IMR-90 (cell line): ENCODE results near the gene SOCS3. TPM values are rescaled to one million over a fixed set of nuclear protein-coding genes. Genes with fewer than 3 reads are reported as not detected.

Experiments
- ATAC-seq: fragments of 200-7000 bp; cut with Tn5 transposase; 2 replicates; pipeline ENCODE4 v1.9.1; 2020; ENCODE audit warnings: low read depth, mild to moderate bottlenecking, moderate library complexity
- BruUV-seq: library from RNA; stranded (reverse); fragments of 400-500 nt; replicated peaks from 2 replicates; lab custom pipeline; 2021; lab: Mats Ljungman, UMichigan
- CTCF ChIA-PET: fragments of 300-600 bp; formaldehyde crosslinking; extraction: SDS; loops from one replicate; lab custom pipeline; 2021; ENCODE audit warnings: antibody characterized with exemption; lab: Yijun Ruan, JAX
- POLR2A ChIA-PET: fragments of 300-600 bp; sonication (Branson Sonifier 250); formaldehyde crosslinking; loops from one replicate; lab custom pipeline; 2022; ENCODE audit warnings: antibody characterized with exemption; ENCODE audit not compliant: unreplicated experiment; lab: Charles Lee
- DNase-seq: peaks from one replicate; pipeline ENCODE4 v3.0.0; 2013
- H2AFZ ChIP-seq: replicated peaks from 2 replicates; pipeline ENCODE3; 2013; ENCODE audit warnings: low read length, mild to moderate bottlenecking; ENCODE audit not compliant: poor library complexity
- H2AK5ac ChIP-seq: 2 replicates; pipeline ENCODE4 v1.6.1; 2013; ENCODE audit warnings: low read depth, low read length, inconsistent platforms
- H2AK9ac ChIP-seq: replicated peaks from 2 replicates; pipeline ENCODE3; 2013; ENCODE audit warnings: mild to moderate bottlenecking, low read depth, low read length, moderate library complexity; ENCODE audit not compliant: poor library complexity
- H2BK120ac ChIP-seq: 2 replicates; pipeline ENCODE4 v1.6.1; 2013; ENCODE audit warnings: low read depth, low read length, inconsistent platforms
- H2BK15ac ChIP-seq: 3 replicates; pipeline ENCODE4 v1.6.1; 2013; ENCODE audit warnings: low read depth, low read length, inconsistent platforms
- H2BK20ac ChIP-seq: 2 replicates; pipeline ENCODE4 v1.6.1; 2013; ENCODE audit warnings: low read depth, mild to moderate bottlenecking, inconsistent platforms, low read length, moderate library complexity
- H2BK5ac ChIP-seq: 2 replicates; pipeline ENCODE4 v1.6.1; 2013; ENCODE audit warnings: mild to moderate bottlenecking, low read depth, low read length, inconsistent platforms; ENCODE audit not compliant: poor library complexity, severe bottlenecking
- H3K14ac ChIP-seq: replicated peaks from 2 replicates; pipeline ENCODE4 v1.6.1; 2013; ENCODE audit warnings: low read depth, low read length, inconsistent platforms
- H3K18ac ChIP-seq: 2 replicates; pipeline ENCODE4 v1.6.1; 2013; ENCODE audit warnings: low read depth, low read length, control low read depth
- H3K23ac ChIP-seq: 2 replicates; pipeline ENCODE4 v1.6.1; 2013; ENCODE audit warnings: low read depth, low read length, inconsistent platforms
- H3K27ac ChIP-seq: 2 replicates; pipeline ENCODE4 v1.5.1; 2013; ENCODE audit warnings: mild to moderate bottlenecking, control low read depth, low read length; ENCODE audit not compliant: insufficient read depth
- H3K27me3 ChIP-seq: 2 replicates; pipeline ENCODE4 v1.6.1; 2013; ENCODE audit warnings: low read length; ENCODE audit not compliant: control insufficient read depth, insufficient read depth
- H3K36me3 ChIP-seq: 2 replicates; pipeline ENCODE4 v1.6.1; 2013; ENCODE audit warnings: low read length, mixed read lengths; ENCODE audit not compliant: control insufficient read depth, insufficient read depth
- H3K4ac ChIP-seq: 2 replicates; pipeline ENCODE4 v1.6.1; 2013; ENCODE audit warnings: low read depth, low read length, inconsistent platforms
- H3K4me1 ChIP-seq: 2 replicates; pipeline ENCODE4 v1.6.1; 2013; ENCODE audit warnings: low read length, mixed read lengths; ENCODE audit not compliant: control insufficient read depth, insufficient read depth
- H3K4me2 ChIP-seq: 2 replicates; pipeline ENCODE4 v1.6.1; 2013; ENCODE audit warnings: low read depth, mild to moderate bottlenecking, control low read depth, low read length, moderate library complexity
- H3K4me3 ChIP-seq: 2 replicates; pipeline ENCODE4 v1.5.1; 2013; ENCODE audit warnings: low read depth, mild to moderate bottlenecking, control low read depth, low read length, moderate library complexity; ENCODE audit not compliant: insufficient read depth
- H3K56ac ChIP-seq: 2 replicates; pipeline ENCODE4 v1.6.1; 2013; ENCODE audit warnings: low read length, inconsistent platforms; ENCODE audit not compliant: insufficient read depth; ENCODE audit errors: extremely low read depth
- H3K79me1 ChIP-seq, 2 experiments: 2 replicates each; pipeline ENCODE4 v1.6.1; 2013; ENCODE audit warnings: low read length in 2 of 2, inconsistent platforms in 1 of 2, low read depth in 1 of 2
- H3K9ac ChIP-seq: 2 replicates; pipeline ENCODE4 v1.6.1; 2013; ENCODE audit warnings: low read depth, low read length, control low read depth
- H3K9me1 ChIP-seq: 2 replicates; pipeline ENCODE4 v1.6.1; 2013; ENCODE audit warnings: low read length, inconsistent platforms; ENCODE audit not compliant: insufficient read depth
- H3K9me3 ChIP-seq: 2 replicates; pipeline ENCODE4 v1.6.1; 2013; ENCODE audit warnings: low read length; ENCODE audit not compliant: control insufficient read depth, insufficient read depth
- H4K20me1 ChIP-seq: 2 replicates; pipeline ENCODE4 v1.6.1; 2013; ENCODE audit warnings: low read length, inconsistent platforms; ENCODE audit not compliant: insufficient read depth
- H4K5ac ChIP-seq: 2 replicates; pipeline ENCODE4 v1.6.1; 2013; ENCODE audit warnings: mild to moderate bottlenecking, low read depth, low read length, control low read depth
- H4K8ac ChIP-seq, 2 experiments: 2 replicates each; pipeline ENCODE4 v1.6.1; 2013; ENCODE audit warnings: low read depth in 2 of 2, low read length in 2 of 2, control low read depth in 1 of 2, inconsistent platforms in 1 of 2
- H4K91ac ChIP-seq: 2 replicates; pipeline ENCODE4 v1.6.1; 2013; ENCODE audit warnings: low read depth, low read length, inconsistent platforms; ENCODE audit not compliant: insufficient read depth
- BHLHE40 ChIP-seq: fragments of 150-350 bp; IDR thresholded peaks from 2 replicates; pipeline ENCODE4 v1.6.1; 2016; ENCODE audit warnings: mild to moderate bottlenecking, low read depth, low read length
- CEBPB ChIP-seq: IDR thresholded peaks from 2 replicates; pipeline ENCODE4 v1.6.1; 2012; ENCODE audit warnings: low read depth, low read length, improper control_type of control experiment
- CHD1 ChIP-seq: IDR thresholded peaks from 2 replicates; pipeline ENCODE4 v1.6.1; 2012; ENCODE audit warnings: low read depth, low read length, improper control_type of control experiment
- CTCF ChIP-seq: conservative IDR thresholded peaks from 2 replicates; pipeline ENCODE4 v1.5.1; 2012; ENCODE audit warnings: mild to moderate bottlenecking, low read depth, low read length, improper control_type of control experiment
- ELK1 ChIP-seq: fragments of 150-350 bp; IDR thresholded peaks from 2 replicates; pipeline ENCODE4 v1.6.1; 2016; ENCODE audit warnings: low read depth, mild to moderate bottlenecking, low read length, moderate library complexity, borderline replicate concordance
- FOS ChIP-seq: fragments of 150-350 bp; IDR thresholded peaks from 2 replicates; pipeline ENCODE4 v1.6.1; 2016; ENCODE audit warnings: low read depth, low read length
- MAFK ChIP-seq: IDR thresholded peaks from 2 replicates; pipeline ENCODE4 v1.6.1; 2012; ENCODE audit warnings: low read depth, low read length, improper control_type of control experiment
- MAZ ChIP-seq: IDR thresholded peaks from 2 replicates; pipeline ENCODE4 v1.6.1; 2012; ENCODE audit warnings: low read depth, mild to moderate bottlenecking, low read length, improper control_type of control experiment, moderate library complexity, borderline replicate concordance
- MXI1 ChIP-seq: IDR thresholded peaks from 2 replicates; pipeline ENCODE4 v1.6.1; 2012; ENCODE audit warnings: low read depth, mild to moderate bottlenecking, low read length, moderate library complexity, borderline replicate concordance
- NFE2L2 ChIP-seq: fragments of 150-350 bp; IDR thresholded peaks from 2 replicates; pipeline ENCODE4 v1.6.1; 2016; ENCODE audit warnings: low read depth, mild to moderate bottlenecking, low read length
- POLR2A ChIP-seq: IDR thresholded peaks from 2 replicates; pipeline ENCODE4 v1.6.1; 2012; ENCODE audit warnings: mild to moderate bottlenecking, low read depth, low read length
- RAD21 ChIP-seq: IDR thresholded peaks from 2 replicates; pipeline ENCODE4 v1.6.1; 2012; ENCODE audit warnings: low read length, improper control_type of control experiment
- RCOR1 ChIP-seq: IDR thresholded peaks from 2 replicates; pipeline ENCODE4 v1.6.1; 2012; ENCODE audit warnings: mild to moderate bottlenecking, low read length, improper control_type of control experiment; ENCODE audit not compliant: insufficient replicate concordance
- RFX5 ChIP-seq: IDR thresholded peaks from 2 replicates; pipeline ENCODE4 v1.8.0; 2012; ENCODE audit warnings: low read depth, mild to moderate bottlenecking, low read length, moderate library complexity
- SMC3 ChIP-seq: fragments of 150-350 bp; IDR thresholded peaks from 2 replicates; pipeline ENCODE4 v1.6.1; 2016; ENCODE audit warnings: low read depth, mild to moderate bottlenecking, antibody characterized with exemption, low read length, moderate library complexity
- WGBS, 2 experiments: methylation state at CpG; one replicate each; pipeline versions ENCODE4 v1.1.5 to v1.1.7; 2013; ENCODE audit warnings: missing lambda C conversion rate in 2 of 2; ENCODE audit not compliant: insufficient read length in 1 of 2; ENCODE audit errors: extremely low coverage in 2 of 2; 5-methylcytosine and 5-hydroxymethylcytosine counted together
- dilution Hi-C: fragments of 300-500 bp; cut with HindIII; formaldehyde crosslinking; loops from one replicate; pipeline ENCODE4 v1.14.3; 2018; ENCODE audit warnings: low sequenced_read_pairs; ENCODE audit not compliant: unreplicated experiment
- in situ Hi-C: fragments of 300-500 bp; cut with MboI; formaldehyde crosslinking; loops from 3 replicates; pipeline ENCODE4 v1.14.3; 2019; ENCODE audit warnings: low sequenced_read_pairs, inconsistent platforms, mixed read lengths
- intact Hi-C: fragments of 100-400 bp; cut with micrococcal nuclease; formaldehyde crosslinking; loops from 2 replicates; pipeline ENCODE4 v1.10.0; 2022
- polyA plus RNA-seq, 3 experiments: library from polyadenylated mRNA; depleted of rRNA; stranded (reverse); fragments of >200 nt; gene quantifications; 2 replicates each; pipeline ENCODE4 v1.2.3, GENCODE V29; 2012; ENCODE audit warnings: low replicate concordance in 1 of 3
- total RNA-seq: library from RNA; depleted of rRNA; stranded (reverse); fragments of >200 nt; gene quantifications from 2 replicates; pipeline ENCODE4 v1.2.3, GENCODE V29; 2012
- TF ChIP-seq, protein P1 (sequence below): fragments of 150-350 bp; IDR thresholded peaks from 2 replicates; pipeline ENCODE4 v1.6.1; 2017; ENCODE audit warnings: mild to moderate bottlenecking, antibody characterized with exemption, low read length, low read depth

The SOCS3 gene
- total and polyA plus RNA-seq, 2 of the 4 experiments (the other 2 are of a cell fraction) = 19.2 to 19.9 TPM

- H2AK5ac ChIP-seq = no peak overlapping the region
- dilution Hi-C loops (no loop called here), intact Hi-C loops (no loop called here), in situ Hi-C loops (no loop called here)
- ChIA-PET CTCF (no interaction called here), POLR2A (interaction anchor here (0.7 kb wide), 1 partner anchor 20 kb away, joined by 4 read pairs; no protein-coding TSS in a partner anchor)
- no peak overlapping the region for H2BK120ac ChIP-seq
- H3K27ac ChIP-seq = peak overlapping the region; percentile 46
- H2BK5ac ChIP-seq = no peak overlapping the region
- peaks cover 28% of the 10 kb centered on the region for H3K9me1 ChIP-seq
- no TSS peak for BruUV-seq
- H3K23ac ChIP-seq = no peak overlapping the region
- no peak overlapping the region for H4K5ac ChIP-seq
- H2BK15ac ChIP-seq = no peak overlapping the region
- H3K18ac ChIP-seq = no peak overlapping the region
- H3K36me3 ChIP-seq = peaks cover 80% of the 10 kb centered on the region
- no peak overlapping the region for H3K4me3 ChIP-seq
- no peak overlapping the region for H3K4me2 ChIP-seq
- H3K4me1 ChIP-seq = peaks cover 11% of the 10 kb centered on the region; the same call in 1 of the 2 replicates
- TF ChIP-seq SMC3 (no peak), NFE2L2 (no peak), CEBPB (no peak), MXI1 (no peak), CHD1 (no peak), MAFK (no peak), RFX5 (no peak), RAD21 (no peak), BHLHE40 (no peak), MAZ (no peak), POLR2A (no peak), RCOR1 (no peak), FOS (no peak), ELK1 (no peak), CTCF (no peak)
- TF ChIP-seq, protein P1, sequence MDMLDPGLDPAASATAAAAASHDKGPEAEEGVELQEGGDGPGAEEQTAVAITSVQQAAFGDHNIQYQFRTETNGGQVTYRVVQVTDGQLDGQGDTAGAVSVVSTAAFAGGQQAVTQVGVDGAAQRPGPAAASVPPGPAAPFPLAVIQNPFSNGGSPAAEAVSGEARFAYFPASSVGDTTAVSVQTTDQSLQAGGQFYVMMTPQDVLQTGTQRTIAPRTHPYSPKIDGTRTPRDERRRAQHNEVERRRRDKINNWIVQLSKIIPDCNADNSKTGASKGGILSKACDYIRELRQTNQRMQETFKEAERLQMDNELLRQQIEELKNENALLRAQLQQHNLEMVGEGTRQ = no peak
- ATAC-seq (peak; percentile 79), DNase-seq (peak; percentile 31)
- no peak overlapping the region for H4K91ac ChIP-seq
- no peaks in the 10 kb centered on the region for H3K27me3 ChIP-seq
- H2BK20ac ChIP-seq = no peak overlapping the region
- H4K20me1 ChIP-seq = peaks cover 30% of the 10 kb centered on the region
- H2AFZ ChIP-seq = peak overlapping the region; percentile 23
- peak overlapping the region; percentile 59; the same call in 1 of the 2 replicates for H3K4ac ChIP-seq
- no peak overlapping the region for H2AK9ac ChIP-seq
- no peak overlapping the region for H3K9ac ChIP-seq
- H4K8ac ChIP-seq = no peak overlapping the region
- no peaks in the 10 kb centered on the region for H3K9me3 ChIP-seq
- no peak overlapping the region for H3K56ac ChIP-seq
- 0 out of 2 replicates have a peak overlapping the region, but pooled peaks have one; percentile 4 for H3K14ac ChIP-seq
- WGBS, 2 experiments = 71% methylated on average over 5 of the region's 6 CpGs; no CpG with 5 or more reads in 1 of the 2 experiments
- peaks cover 40 to 86% of the 10 kb centered on the region in 2 experiments for H3K79me1 ChIP-seq
Observed at GRCh38 chr17:78401246-78401645, 41.4 kb upstream of the SOCS3 start.
